Measurements from ENCODE around the gene STEAP1.
"Not testable (repeated sequence)": the region's sequence is repeated elsewhere in the genome, so short reads cannot be mapped to it uniquely, and the experiment has no call there.

GRCh38 chr7:90114972-90115371 lies 39.3 kb upstream of the STEAP1 start:
- TF ChIP-seq POLR2A (IDR thresholded peaks at IDR 0.05; ENCODE audit: low read depth, low read length); PAX5 (IDR thresholded peaks at IDR 0.05; ENCODE audit: insufficient read depth, low read length, severe bottlenecking): not testable (repeated sequence)
